Activated CD4-positive, CD25-positive, alpha-beta regulatory T cell treated with anti-CD3 and anti-CD28 coated beads, Interleukin-2, amount 50 U/mL, for 16 hours (primary cell): ENCODE measurements around the gene TRANK1.
"Not testable (repeated sequence)": the region's sequence is repeated elsewhere in the genome, so short reads cannot be mapped to it uniquely, and the experiment has no call there.

Experiments
- DNase-seq: peaks from one replicate; pipeline ENCODE4 v3.0.0-alpha.2; 2020; ENCODE audit warnings: low read depth, low spot score

TRANK1 gene

DNA sequence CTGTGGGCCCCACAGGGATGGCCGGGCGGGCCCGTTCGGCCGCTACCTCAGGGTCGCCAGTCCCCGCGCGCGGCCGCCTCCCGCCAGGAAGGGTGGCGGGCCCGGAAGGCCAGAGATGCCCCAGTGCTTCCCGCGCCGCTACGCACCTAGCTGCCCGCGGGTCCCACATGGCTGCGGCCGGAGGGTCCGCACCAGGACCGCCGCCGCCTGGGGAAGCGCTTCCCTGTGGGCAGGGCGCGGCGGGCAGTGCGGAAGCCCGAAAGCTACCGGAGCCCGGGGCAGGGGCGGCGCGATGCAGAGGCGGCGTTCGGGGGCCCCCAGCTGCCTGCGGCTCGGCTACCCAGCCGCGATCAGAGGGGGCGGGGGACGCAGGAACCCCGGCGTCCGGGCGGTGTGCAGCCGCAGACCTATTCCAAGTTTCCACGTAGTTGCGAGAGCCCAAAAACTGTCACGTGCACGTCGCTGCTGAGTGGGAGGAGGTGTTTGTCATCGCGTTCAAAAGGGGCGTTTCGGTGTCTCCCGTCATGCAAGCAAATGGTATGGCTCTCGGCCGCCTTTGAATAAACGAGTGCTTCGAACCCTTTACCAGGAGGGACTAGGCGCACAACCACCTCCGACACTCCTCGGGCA is at the start of gene TRANK1:
Gene TRANK1 (minus strand): TSS at position 414 of the 630 bp plus-strand sequence. CDS start 245 bp downstream, at position 169.
- DNase-seq, result peak; percentile 65

DNA sequence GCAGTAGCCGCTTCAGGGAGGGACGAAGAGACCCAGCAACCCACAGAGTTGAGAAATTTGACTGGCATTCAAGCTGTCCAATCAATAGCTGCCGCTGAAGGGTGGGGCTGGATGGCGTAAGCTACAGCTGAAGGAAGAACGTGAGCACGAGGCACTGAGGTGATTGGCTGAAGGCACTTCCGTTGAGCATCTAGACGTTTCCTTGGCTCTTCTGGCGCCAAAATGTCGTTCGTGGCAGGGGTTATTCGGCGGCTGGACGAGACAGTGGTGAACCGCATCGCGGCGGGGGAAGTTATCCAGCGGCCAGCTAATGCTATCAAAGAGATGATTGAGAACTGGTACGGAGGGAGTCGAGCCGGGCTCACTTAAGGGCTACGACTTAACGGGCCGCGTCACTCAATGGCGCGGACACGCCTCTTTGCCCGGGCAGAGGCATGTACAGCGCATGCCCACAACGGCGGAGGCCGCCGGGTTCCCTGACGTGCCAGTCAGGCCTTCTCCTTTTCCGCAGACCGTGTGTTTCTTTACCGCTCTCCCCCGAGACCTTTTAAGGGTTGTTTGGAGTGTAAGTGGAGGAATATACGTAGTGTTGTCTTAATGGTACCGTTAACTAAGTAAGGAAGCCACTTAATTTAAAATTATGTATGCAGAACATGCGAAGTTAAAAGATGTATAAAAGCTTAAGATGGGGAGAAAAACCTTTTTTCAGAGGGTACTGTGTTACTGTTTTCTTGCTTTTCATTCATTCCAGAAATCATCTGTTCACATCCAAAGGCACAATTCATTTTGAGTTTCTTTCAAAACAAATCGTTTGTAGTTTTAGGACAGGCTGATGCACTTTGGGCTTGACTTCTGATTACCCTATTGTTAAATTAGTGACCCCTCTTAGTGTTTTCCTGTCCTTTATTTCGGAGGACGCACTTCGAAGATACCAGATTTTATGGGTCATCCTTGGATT is 48.8 kb upstream of the TRANK1 start, which contains the start of gene MLH1:
Gene MLH1 (plus strand): TSS at position 193 of the 958 bp plus-strand sequence. CDS start 30 bp downstream, at position 223.
- peak; percentile 87 for DNase-seq

DNA sequence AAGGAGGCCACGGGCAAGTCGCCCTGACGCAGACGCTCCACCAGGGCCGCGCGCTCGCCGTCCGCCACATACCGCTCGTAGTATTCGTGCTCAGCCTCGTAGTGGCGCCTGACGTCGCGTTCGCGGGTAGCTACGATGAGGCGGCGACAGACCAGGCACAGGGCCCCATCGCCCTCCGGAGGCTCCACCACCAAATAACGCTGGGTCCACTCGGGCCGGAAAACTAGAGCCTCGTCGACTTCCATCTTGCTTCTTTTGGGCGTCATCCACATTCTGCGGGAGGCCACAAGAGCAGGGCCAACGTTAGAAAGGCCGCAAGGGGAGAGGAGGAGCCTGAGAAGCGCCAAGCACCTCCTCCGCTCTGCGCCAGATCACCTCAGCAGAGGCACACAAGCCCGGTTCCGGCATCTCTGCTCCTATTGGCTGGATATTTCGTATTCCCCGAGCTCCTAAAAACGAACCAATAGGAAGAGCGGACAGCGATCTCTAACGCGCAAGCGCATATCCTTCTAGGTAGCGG is 48.0 kb upstream of the TRANK1 start, which contains the start of gene EPM2AIP1:
Gene EPM2AIP1 (minus strand): TSS at position 326 of the 520 bp plus-strand sequence. CDS start 54 bp downstream, at position 272.
- peak; percentile 98 for DNase-seq

GRCh38 chr3:36991923-36992805 is 47.3 kb upstream of the TRANK1 start:
- DNase-seq, result no peak

DNA sequence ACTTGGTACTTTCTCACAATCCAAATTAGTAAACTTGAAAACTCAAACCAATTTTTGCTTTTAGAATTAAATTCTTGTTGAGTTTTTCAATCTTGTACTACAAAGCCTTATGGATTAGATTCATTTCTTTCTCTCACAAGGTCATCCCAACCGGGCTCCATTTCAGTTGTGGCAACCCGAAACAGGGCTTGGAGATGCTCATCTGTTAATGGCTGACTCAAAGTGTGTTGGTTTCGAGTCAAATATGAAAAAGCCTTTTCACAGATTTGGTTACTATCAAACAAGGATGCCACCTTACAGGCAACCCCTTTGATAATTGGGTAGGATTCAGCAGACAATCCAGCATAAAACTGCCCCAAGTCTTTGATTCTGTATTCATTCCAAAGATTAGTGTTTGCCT is 46.3 kb upstream of the TRANK1 start:
- no peak for DNase-seq

DNA sequence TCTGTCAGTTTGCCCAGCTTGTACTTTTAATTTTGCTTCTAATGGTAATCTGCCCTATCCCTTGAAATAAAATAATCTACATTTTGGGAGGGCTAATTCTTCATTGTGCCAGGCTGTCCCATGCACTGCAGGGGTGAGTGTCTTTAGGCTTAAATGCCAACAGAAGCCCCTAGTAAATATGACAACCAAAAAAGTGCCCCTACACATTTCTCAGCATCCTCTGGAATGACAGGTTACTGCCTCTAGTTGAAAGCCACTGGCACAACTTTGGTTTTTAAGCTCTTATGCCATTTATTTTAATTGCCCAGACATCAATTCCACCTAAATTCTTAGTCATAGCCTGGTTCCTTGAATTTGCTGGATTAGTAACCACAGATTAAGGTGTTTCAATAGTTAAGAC is 44.7 kb upstream of the TRANK1 start:
- no peak for DNase-seq

DNA sequence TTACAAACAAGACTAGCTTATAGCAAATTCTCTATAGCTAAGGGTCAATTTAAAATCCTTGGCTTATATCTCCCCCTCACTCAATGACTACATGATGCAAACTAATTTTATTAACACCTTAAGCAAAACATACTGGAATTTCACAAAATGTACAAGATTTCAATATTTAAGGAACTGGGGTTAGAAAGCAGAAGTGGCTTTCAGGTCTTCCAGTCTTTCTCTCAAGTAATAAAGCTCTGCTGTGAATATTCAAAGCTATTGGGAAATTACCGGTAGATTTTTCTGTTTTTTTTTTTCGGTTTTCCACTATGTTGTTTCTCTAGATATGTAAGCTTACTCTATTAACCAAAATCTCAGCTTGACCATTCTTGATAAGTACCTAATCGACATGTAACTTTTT is 44.2 kb upstream of the TRANK1 start:
- no peak for DNase-seq

DNA sequence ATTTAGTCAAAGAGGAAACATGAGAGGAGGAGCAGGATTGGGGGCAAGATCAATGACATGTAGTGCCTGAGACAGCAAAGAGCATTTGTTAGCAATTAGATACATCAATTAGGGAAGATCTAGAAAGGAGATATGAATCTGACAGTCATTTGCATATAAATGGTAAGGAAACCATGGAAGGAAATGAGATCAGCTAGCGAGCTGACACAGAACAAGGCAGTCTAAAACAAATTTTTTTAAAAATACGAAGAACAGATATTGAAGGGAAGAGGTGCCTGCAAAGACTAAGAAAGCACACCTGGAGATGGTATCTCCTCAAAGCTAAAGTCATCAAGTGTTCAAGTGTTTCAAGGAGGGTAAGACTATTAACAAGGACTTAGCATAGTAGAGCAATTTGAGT is 43.5 kb upstream of the TRANK1 start:
- DNase-seq, result no peak

GRCh38 chr3:36981006-36981405 is 36.2 kb upstream of the TRANK1 start:
- no peak for DNase-seq

GRCh38 chr3:36973139-36973538 is 28.3 kb upstream of the TRANK1 start:
- no peak for DNase-seq

DNA sequence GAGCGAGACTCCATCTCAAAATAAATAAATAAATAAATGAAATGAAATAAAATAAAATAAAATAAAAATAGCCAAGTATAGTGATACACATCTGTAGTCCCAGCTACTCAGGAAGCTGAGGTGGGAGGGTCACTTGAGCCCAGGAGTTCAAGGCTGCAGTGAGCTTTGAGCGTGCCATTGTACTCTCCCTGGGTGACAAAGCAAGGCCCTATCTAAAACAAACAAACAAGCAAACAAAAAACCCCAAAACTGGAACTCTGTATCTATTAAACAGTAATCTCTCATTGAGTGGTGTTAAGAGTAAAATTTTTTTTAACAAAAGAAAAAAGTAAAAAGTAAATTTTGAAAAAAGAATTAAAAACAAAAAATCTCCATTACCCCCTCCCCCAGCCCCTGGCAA is 27.3 kb upstream of the TRANK1 start:
- DNase-seq, result no peak

- DNase-seq, result no peak
Observed at GRCh38 chr3:36969540-36970432, 24.9 kb upstream of the TRANK1 start.

- no peak for DNase-seq
Observed at GRCh38 chr3:36969085-36969484, 24.2 kb upstream of the TRANK1 start.

DNA sequence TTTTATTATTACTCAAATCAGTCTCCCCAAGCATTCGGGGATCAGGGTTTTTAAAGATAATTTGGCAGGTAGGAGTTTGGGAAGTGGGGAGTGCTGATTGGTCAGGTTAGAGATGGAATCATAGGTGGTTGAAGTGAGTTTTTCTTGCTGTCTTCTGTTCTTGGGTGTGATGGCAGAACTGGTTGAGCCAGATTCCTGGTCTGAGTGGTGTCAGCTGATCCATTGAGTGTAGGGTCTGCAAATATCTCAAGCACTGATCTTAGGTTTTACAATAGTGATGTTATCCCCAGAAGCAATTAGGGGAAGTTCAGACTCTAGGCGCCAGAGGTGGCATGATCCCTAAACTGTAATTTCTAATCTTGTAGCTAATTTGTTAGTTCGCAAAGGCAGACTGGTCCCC is 20.6 kb upstream of the TRANK1 start:
- DNase-seq, result no peak

DNA sequence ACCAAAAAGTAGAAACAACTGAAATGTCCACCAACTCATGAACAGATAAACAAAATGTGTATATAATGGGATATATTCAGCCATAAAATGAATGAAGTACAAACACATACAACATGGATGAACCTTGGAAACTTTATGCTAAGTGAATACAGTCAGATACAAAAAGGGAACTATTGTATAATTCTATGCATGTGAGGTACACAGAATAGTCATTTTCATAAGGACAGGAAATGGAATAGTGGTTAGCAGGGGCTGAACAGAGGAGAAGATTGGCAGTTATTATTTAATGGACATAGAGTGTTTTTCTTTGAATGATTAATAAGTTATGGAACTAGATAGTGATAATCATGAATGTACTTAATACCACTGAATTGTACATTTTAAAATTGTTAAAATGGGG is 20.0 kb upstream of the TRANK1 start:
- DNase-seq, result no peak

- DNase-seq, result no peak
Observed at GRCh38 chr3:36964331-36964730, 19.5 kb upstream of the TRANK1 start.

- DNase-seq, result not testable (repeated sequence)
Observed at GRCh38 chr3:36963008-36963407, 18.2 kb upstream of the TRANK1 start.

DNA sequence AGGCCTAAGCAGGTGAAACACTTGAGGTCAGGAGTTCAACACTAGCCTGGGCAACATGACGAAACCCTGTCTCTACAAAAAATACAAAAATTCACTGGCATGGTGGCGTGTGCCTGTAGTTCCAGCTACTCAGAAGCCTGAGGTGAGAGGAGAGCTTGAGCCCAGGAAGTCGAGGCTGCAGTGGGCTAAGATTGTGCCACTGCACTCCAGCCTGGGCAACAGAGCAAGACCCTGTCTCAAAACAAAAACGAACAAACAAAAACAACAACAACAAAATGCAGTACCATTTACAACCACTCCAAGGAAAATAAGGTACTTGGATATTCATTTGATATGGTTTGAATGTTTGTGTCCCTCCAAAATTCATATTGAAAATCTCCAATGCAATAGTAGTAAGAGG is 15.6 kb upstream of the TRANK1 start:
- no peak for DNase-seq

DNA sequence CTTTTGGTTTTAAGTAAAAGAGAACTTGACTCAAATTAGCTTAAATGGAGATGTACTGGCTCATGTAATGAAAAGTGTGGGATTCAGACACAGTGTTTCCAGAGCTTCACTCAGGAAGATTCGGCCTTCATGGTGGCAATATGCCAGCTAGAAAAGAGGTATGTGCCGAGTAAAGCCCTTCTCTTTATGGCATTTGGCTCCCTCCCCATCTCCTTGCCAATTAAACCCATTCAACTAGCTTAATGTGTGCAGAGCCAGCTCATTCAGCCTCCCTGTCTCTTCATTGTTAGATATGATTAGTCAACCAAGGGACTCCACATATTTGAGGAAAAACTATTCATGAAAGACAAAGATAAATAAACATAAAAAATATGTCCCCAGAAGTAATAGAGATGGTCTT is 15.0 kb upstream of the TRANK1 start:
- DNase-seq, result no peak
